TTC549 (cell line): ENCODE measurements around the gene CHCT1.

Source experiments
- FAIRE-seq: peaks from 2 replicates; lab custom pipeline; 2012; peaks lifted over from hg19 to GRCh38; lab: Jason Lieb, UNC

Gene CHCT1

DNA sequence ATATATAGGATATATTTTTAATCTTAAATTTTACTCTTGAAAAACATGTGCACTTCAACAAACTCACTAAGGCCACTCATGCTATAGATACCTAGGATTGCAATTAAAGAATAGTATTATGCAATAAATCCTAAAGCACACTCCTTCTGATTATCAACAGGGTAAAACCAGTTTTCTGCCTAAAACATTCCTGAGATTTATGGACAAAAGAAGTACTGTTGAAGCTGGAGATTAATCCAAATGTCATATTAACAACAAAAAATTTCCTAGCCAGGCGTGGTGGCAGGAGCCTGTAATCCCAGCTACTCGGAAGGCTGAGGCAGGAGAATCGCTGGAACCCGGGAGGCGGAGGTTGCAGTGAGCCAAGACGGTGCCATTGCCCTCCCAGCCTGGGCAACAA lies 21.4 kb downstream of the CHCT1 start:
- FAIRE-seq = no peak

DNA sequence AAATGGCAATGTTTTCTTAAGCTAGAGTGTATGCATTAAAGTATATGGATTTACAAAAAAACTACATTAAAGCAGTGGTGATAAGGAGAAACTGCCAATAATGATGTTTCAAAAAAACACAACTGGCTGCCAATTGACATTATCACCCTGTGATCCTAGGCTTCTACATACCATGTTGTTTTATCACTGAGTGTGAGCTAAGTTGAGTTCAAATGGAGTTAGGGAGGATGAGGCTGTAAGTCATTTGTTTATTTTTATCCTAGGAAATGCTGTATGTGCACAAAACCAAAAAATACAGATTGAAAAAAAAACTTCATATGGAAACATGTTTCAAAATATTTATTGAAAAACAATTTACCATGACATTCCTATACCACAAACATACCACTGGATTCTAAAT lies 22.9 kb downstream of the CHCT1 start:
- FAIRE-seq = no peak

DNA sequence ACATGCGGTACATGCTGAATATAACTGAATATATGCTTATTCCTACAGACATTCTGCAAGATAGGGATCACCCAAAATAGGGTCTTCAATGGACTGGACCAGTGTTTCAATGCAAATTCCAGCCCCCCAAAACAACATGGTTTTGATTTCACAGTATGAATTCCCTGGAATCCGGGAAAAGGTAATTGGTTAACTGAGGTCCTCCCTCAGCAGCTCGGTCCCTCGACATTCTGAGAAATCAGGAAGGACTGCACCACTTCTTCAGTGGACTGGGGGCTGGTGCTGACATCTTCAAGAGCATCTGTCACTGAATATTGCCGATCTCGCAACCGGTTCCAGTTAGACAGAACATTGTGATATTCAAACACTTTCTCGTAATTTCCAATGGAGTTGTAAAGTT lies 25.1 kb downstream of the CHCT1 start:
- FAIRE-seq = no peak

DNA sequence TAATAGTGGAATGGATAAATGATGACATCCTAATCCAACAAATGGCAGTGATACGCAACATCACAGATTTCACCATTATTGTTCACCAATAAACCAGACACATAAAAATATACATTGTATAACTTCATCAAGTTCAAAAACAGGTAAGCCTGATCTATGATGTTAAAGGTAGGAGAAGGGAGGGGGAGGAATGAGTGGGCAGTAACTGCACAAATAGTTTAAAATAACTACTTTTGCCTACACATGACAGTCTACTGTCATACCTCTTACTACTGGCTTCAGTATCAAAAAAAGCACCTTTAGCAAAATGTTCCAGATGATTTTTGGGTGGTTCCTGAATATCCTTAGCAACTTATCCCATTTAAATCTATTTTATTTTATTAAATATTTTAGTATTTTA lies 28.8 kb downstream of the CHCT1 start:
- no peak for FAIRE-seq

DNA sequence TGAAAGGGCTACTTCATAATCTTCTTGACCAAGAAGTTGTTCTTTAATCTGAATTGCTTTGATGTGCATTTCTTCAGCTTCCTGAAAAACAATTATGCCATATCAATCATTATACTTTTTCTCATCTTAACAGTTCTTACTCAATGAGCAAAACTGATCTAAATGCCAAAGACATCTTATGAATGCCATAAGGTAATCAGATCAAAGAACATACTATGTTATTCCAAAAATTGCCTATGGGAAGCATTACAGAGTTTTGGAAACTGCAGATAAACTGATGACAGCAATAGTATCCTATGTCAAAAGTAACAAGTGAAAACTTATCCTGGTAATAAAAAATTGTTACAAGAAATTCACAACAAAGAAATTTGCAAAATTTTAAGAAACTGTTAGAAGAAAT lies 29.7 kb downstream of the CHCT1 start:
- no peak for FAIRE-seq

DNA sequence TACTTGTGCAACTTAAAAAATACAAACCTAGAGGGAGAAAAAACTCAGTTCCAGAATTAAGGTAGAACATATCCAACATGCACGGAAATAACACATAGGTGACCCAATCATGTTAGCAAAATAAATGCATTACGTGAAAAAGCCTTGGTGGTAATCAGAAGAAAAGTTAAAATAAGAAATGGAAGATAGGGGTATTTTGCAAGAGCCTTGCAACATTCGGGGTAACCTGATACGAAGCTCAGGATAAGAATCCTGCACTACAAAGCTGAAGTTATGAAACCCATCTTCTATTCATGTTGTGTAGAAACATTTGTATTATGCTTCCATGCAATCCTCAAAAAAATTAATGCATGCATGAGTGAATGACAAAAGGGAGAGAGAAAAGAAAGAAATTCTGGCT lies 33.1 kb downstream of the CHCT1 start:
- no peak for FAIRE-seq

DNA sequence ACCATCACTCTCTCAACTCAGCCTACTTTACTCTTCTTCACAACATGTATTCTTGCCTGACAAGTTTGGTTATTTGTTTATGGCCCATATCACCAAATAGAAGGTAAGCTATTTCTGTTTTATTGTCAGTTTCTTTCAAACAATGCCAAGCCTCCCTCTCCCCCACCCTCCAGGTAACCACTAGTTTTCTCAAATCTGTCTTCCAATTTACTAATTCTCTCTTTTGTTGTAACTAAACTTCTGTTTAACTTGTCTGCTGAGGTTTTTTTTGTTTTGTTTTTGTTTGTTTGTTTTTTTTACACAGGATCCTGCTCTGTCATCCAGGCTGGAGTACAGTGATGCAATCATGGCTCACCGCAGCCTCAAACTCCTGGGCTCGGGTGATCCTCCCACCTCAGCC lies 34.9 kb downstream of the CHCT1 start:
- FAIRE-seq = no peak

DNA sequence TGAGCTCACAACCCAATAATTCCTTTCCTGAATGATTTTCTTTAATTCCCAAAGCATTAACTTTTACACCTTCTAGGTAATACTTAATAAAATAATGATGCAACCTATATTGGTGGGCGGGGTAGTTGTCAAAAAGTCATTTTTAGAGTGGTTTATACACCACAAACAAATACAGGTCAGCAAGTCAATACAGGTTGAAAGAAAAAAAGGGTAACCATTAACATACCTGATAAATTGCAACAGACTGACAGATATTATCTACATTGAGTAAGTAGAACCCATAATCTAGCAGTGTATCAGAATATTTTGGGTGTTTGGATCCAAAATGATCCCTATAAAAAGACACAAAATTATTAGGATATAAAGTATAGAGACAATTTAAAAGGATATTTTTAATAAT lies 39.3 kb downstream of the CHCT1 start:
- no peak for FAIRE-seq

DNA sequence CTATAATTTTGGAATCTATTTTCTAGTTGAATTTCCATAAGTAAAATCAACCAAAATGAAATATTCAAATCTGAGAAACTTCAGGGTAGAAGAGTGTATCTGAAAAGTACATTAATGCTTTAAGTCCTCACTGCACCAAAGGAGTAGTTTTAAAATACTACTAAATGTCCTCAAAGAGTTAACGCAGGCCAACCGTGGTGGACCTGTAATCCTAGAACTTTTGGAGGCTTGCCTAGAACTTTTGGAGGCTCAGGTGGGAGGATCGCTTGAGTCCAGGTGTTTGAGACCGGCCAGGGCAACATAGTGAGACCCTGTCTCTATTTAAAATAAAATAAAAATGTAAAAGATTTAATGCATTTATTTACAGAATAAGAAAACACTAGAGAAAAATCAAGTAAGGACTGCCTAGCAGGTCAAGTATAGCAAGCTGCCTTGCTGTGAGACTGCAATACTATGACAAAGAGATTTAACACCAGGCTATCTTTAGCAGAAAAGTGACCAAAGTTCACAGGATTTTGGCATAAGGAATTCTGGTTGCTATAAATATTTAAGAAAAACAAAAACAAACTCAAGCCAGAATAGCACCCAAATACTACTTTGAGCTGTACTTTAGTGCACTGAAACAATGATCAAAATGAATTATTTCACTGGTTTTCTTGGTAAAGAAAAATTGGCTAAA lies 41.0 kb downstream of the CHCT1 start:
- FAIRE-seq = no peak

DNA sequence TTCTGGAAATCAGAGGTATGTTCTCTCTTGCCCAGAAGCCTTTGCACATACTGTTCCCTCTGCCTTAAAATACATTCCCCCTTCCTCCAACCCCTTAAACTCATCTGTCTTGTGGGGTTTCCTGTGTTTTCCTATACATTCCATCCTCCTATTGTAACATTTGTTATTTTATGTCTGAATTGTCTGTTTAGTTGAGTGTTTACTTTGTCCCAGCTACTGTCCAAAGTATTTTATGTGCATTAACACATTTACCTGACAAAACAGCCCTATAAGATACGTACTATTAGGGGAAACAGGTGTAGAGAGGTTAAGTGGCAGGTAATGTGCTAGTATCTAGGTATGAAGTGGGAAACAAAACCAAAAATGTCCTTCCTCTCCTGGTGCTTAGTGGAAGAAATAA lies 42.1 kb downstream of the CHCT1 start:
- no peak for FAIRE-seq

DNA sequence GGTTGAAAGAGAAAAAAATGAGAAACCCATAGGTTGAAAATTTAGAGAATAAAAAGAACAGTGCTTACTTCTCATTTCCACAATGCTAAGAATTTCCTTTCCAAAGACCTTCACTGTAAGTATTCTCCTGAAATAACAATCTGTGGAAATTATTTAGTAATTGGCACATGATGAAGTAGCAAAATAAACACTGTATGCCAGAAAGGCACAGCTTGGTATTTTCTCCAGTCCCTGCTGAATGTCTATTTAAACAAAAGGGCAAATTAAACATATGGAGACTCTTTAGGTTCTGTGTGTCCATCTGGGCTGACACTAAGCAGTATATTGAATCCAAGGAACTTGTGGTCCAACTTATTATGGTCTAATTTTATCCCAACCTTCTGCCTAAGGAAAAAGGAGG lies 46.1 kb downstream of the CHCT1 start:
- no peak for FAIRE-seq

DNA sequence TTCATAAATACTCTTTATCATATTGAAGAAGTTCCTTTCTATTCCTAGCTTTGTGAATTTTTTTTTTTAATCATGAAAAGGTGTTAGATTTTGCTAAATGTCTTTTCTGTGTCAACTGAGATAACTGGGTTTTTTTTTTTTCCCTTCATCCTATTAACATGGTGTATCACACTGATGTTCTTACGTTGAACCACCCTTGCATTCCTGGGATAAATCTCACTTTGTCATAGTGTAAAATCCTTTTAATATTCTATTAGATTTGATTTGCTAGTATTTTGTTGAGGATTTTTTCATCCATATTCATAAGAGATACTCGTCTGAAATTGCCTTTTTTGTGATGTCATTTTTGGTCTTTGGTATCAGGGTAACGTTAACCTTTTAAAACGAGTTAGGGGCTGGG lies 49.2 kb downstream of the CHCT1 start:
- FAIRE-seq = no peak

DNA sequence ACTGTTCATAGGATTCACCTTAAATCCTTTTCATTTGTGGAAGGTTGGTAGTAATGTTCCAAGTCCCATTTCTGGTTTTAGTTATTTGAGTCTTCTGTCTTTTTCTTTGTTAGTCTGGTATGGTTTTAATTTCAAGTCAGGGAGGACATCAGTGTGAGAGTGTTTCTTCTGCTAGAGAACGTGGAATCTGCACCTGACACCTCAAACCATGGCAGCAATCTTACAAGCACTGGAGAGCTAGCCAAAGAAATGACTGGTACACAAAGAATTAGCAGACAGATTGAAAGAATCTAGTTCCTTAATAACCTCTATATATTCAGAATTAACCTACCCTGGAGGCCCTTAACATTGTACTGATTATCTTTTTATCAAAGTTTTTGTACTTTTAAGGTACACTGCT lies 50.2 kb downstream of the CHCT1 start:
- FAIRE-seq = no peak

DNA sequence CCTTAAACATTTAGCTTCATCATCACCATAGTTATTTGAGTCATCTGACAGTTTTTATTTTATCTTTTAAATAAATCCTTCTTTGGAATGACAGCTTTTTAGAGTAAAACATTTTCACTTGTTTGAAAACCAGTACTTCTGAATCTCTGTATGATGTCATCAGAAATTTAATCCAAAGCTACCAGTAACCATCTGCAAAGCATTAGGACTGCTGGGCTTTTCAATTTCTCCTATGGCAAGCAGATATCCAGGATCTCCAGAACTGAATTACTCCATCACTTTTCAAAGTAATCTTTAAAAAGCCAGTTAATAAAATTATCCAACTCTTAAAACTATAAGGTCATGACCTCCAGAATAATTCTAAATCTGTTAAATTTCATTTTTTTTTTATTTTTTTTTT lies 51.5 kb downstream of the CHCT1 start:
- FAIRE-seq = no peak
